Uterus (tissue), 4 donors: ENCODE measurements around the gene COL27A1. TPM values are rescaled to one million over a fixed set of nuclear protein-coding genes. Genes with fewer than 3 reads are reported as not detected.

Experiments
- DNase-seq, 2 donors: peaks; one replicate each; pipeline ENCODE4 v3.0.0-alpha.2; 2019 to 2020
- H3K27ac ChIP-seq, 2 donors: fragments of 200-600 bp; sonication (generic); 1 replicate in 1 of 2; 2 replicates in 1 of 2; pipeline ENCODE4 v1.5.1; 2016 to 2018
- H3K27me3 ChIP-seq, 2 donors: fragments of 200-600 bp; sonication (generic); one replicate each; pipeline ENCODE4 v1.5.1; 2018 to 2019; ENCODE audit warnings: control low read depth in 1 of 2
- H3K36me3 ChIP-seq, 2 donors: fragments of 200-600 bp; sonication (generic); one replicate each; pipeline ENCODE4 v1.5.1; 2019; ENCODE audit warnings: control low read depth in 1 of 2
- H3K4me1 ChIP-seq, 2 donors: fragments of 200-600 bp; sonication (generic); one replicate each; pipeline ENCODE4 v1.5.1; 2018 to 2019; ENCODE audit warnings: control low read depth in 1 of 2
- H3K4me3 ChIP-seq, 2 donors: fragments of 200-600 bp; sonication (generic); 1 replicate in 1 of 2; 2 replicates in 1 of 2; pipeline ENCODE4 v1.5.1; 2018 to 2019; ENCODE audit warnings: mild to moderate bottlenecking in 1 of 2
- H3K9me3 ChIP-seq, 2 donors: fragments of 200-600 bp; sonication (generic); one replicate each; pipeline ENCODE4 v1.5.1; 2019; ENCODE audit warnings: control low read depth in 1 of 2
- CTCF ChIP-seq, 4 experiments: fragments of 200-600 bp in 2 of 4; fragments of 450-650 bp in 2 of 4; sonication (generic) in 2 of 4; IDR thresholded peaks; one replicate each; pipeline ENCODE4 v1.5.1; 2016 to 2019; ENCODE audit warnings: antibody characterized with exemption in 4 of 4, mild to moderate bottlenecking in 2 of 4, moderate library complexity in 1 of 4
- POLR2A ChIP-seq, 2 donors: fragments of 450-650 bp; IDR thresholded peaks; one replicate each; pipeline ENCODE4 v1.6.1; 2016; ENCODE audit warnings: antibody characterized with exemption in 2 of 2, mild to moderate bottlenecking in 1 of 2, moderate library complexity in 1 of 2
- intact Hi-C: fragments of 100-400 bp; cut with DNase I; formaldehyde crosslinking; loops from one replicate; pipeline ENCODE4 v1.15.1; 2023; ENCODE audit warnings: low total_unique reads
- total RNA-seq, 4 donors: library from RNA; depleted of rRNA in 3 of 4; stranded (reverse); fragments of >200 nt in 3 of 4; gene quantifications; one replicate each; pipeline versions ENCODE4 v1.1.0 to v1.2.4, GENCODE V29; 2014 to 2023
- donor health status: DM: yes; HTN: yes; CAD: no.

COL27A1 gene
- total RNA-seq, 4 donors from 2014 or later, result 7.9 to 52.9 (median 43.3) TPM

- Histone ChIP-seq H3K9me3 (no peaks in the 10 kb centered on the region), H3K4me1 (no peaks in the 10 kb centered on the region), H3K27ac (no peak overlapping the region), H3K27me3 (no peaks in the 10 kb centered on the region), H3K4me3 (no peak overlapping the region), H3K36me3 (no peaks in the 10 kb centered on the region)
- DNase-seq, result peak; percentile 7 to 26
- TF ChIP-seq POLR2A (IDR thresholded peaks at IDR 0.05) (no peak), CTCF (IDR thresholded peaks at IDR 0.05) (no peak)
- intact Hi-C loops, result no loop called here
These were observed 125.5 kb downstream of the COL27A1 start for GRCh38 chr9:114280636-114281472.

DNA sequence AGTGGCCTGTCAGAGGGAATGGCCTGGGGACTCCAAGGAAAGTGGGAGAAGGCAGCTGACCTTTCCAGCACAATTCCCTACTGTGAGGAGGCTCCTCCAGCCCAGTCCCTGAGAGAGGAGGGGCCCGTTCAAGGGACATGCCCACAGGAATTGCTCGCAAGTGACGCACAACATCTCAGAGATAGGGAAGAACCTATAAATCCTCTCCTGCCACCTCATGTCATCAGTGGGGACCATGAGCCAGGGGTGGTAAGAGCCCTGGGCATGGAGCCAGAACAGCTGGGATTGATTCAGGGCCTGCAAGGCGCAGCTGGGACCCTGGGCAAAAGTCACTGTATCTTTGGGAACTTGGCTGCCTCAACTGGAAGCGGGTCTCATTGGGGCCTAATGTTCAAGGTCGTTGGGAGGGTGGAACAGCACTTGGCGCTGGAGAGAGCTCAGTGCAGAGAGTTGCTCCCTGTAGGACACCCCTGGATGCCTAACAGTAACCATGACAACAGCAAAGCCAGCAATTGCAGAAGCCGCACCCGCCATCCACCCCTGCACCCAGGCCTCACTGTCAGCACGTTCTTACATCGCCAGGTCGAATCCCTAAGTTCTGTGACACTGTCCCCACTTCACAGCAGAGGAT lies 126.3 kb downstream of the COL27A1 start:
- no peak overlapping the region for H3K27ac ChIP-seq
- intact Hi-C loops, result no loop called here

DNA sequence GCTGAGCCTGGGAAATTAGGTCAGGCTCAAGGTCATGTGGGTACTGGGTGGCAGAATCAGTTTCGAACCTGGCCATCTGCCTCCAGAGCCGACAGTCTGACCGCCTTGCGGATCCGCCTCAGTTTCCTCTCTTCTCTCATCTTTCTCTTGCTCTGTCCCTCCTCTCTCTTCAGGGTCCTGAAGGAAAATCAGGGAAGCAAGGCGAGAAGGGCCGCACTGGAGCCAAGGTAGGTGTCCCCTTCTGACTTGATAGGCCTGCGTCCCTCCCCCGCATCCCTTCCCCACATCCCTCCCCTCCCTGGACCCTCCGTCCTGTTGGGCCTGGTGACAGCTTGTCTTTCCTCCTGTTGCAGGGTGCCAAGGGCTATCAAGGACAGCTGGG lies 126.8 kb downstream of the COL27A1 start:
- TF ChIP-seq POLR2A (IDR thresholded peaks at IDR 0.05), result no peak
- no peak for TF ChIP-seq CTCF (IDR thresholded peaks at IDR 0.05)
- H3K4me3 ChIP-seq, result no peak overlapping the region
- DNase-seq, result peak; percentile 8 to 17
- no peak overlapping the region for H3K27ac ChIP-seq
- H3K4me1 ChIP-seq, result no peaks in the 10 kb centered on the region
- H3K36me3 ChIP-seq, result no peaks in the 10 kb centered on the region
- no peaks in the 10 kb centered on the region for H3K27me3 ChIP-seq
- intact Hi-C loops, result no loop called here
- no peaks in the 10 kb centered on the region for H3K9me3 ChIP-seq

More for the DNA sequence above, 126.3 kb downstream of the COL27A1 start:
- no peak for TF ChIP-seq CTCF (IDR thresholded peaks at IDR 0.05)
- no peak for TF ChIP-seq POLR2A (IDR thresholded peaks at IDR 0.05)
- Histone ChIP-seq H3K4me1 (no peaks in the 10 kb centered on the region), H3K36me3 (no peaks in the 10 kb centered on the region), H3K27me3 (no peaks in the 10 kb centered on the region), H3K4me3 (no peak overlapping the region), H3K9me3 (no peaks in the 10 kb centered on the region)
- peak; percentile 35 to 45 for DNase-seq

DNA sequence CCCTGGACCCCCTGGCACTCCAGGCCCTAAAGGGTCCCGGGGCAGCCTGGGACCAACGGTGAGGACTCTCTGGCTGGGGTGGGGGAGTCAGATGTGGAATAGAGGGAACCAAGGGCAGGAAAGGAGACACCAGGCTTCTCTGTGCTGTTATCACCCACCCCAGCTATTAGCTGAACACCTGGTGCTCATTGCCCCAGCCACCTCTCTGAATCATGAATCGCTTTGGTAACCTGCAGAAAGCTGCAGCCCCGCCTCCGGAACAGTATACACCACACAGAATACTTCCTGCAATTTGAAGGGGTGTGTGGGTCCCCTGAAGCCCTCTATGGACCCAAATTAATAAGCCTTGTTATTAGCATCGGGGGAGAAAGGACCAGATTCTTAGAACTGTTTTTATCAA lies 127.2 kb downstream of the COL27A1 start:
- TF ChIP-seq POLR2A (IDR thresholded peaks at IDR 0.05) (no peak), CTCF (IDR thresholded peaks at IDR 0.05) (no peak)
- Histone ChIP-seq H3K27me3 (no peaks in the 10 kb centered on the region), H3K27ac (no peak overlapping the region), H3K9me3 (no peaks in the 10 kb centered on the region), H3K36me3 (no peaks in the 10 kb centered on the region), H3K4me3 (no peak overlapping the region), H3K4me1 (no peaks in the 10 kb centered on the region)
- peak in 1 of 2 donors; percentile 6 for DNase-seq
- intact Hi-C loops, result no loop called here

DNA sequence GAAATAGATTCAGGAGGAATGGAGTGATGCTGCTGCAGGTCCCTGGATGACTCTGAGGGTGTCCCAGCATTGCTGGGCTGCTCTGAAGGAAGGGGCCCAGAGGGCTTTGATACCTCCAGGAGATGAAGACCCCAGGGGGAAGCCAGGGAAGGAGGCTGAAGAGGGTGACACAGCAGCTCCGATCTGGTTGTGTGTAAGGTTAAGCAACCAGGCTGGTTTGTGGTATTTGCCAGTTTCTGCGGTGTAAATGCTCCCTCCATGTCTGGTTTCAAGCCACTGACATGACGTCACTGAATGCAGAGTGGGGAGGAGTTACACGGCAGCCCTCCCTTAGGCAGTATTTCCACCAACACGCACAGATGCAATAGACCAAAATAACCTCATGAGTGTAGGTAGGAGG lies 127.6 kb downstream of the COL27A1 start:
- H3K27ac ChIP-seq, result no peak overlapping the region
- H3K27me3 ChIP-seq, result no peaks in the 10 kb centered on the region
- intact Hi-C loops, result no loop called here
- DNase-seq, result peak; percentile 35 to 44
- no peaks in the 10 kb centered on the region for H3K4me1 ChIP-seq
- no peak for TF ChIP-seq POLR2A (IDR thresholded peaks at IDR 0.05)
- no peak for TF ChIP-seq CTCF (IDR thresholded peaks at IDR 0.05)
- H3K4me3 ChIP-seq, result no peak overlapping the region
- no peaks in the 10 kb centered on the region for H3K9me3 ChIP-seq
- H3K36me3 ChIP-seq, result no peaks in the 10 kb centered on the region
